HG02678 (cell line): ENCODE results near the gene PTPN22.
A peak's percentile ranks its signal among the peaks of the same experiment; 100 is the strongest.

ENCODE experiments used
- ATAC-seq: cut with Tn5 transposase; IDR thresholded peaks from one replicate; pipeline ENCODE4 v1.9.1; 2021; ENCODE audit warnings: mild to moderate bottlenecking, moderate library complexity; ENCODE audit not compliant: unreplicated experiment

Gene PTPN22

GRCh38 chr1:113804421-113805255 lies 66.9 kb downstream of the PTPN22 start:
- no peak for ATAC-seq

GRCh38 chr1:113802367-113803007 lies 69.0 kb downstream of the PTPN22 start:
- no peak for ATAC-seq

- no peak for ATAC-seq
Observed at GRCh38 chr1:113800487-113800886, 71.0 kb downstream of the PTPN22 start.

GRCh38 chr1:113797472-113797871 lies 74.0 kb downstream of the PTPN22 start:
- ATAC-seq, result no peak

GRCh38 chr1:113793878-113794834 lies 77.4 kb downstream of the PTPN22 start:
- peak; percentile 83 for ATAC-seq

GRCh38 chr1:113792986-113793385 lies 78.5 kb downstream of the PTPN22 start:
- ATAC-seq, result no peak

GRCh38 chr1:113792471-113792870 lies 79.0 kb downstream of the PTPN22 start:
- peak; percentile 40 for ATAC-seq

- no peak for ATAC-seq
Observed at GRCh38 chr1:113788802-113789201, 82.7 kb downstream of the PTPN22 start.

- ATAC-seq, result no peak
Observed at GRCh38 chr1:113787663-113788062, 83.8 kb downstream of the PTPN22 start.

- ATAC-seq, result no peak
Observed at GRCh38 chr1:113786069-113786468, 85.4 kb downstream of the PTPN22 start.

- peak; percentile 69 for ATAC-seq
Observed at GRCh38 chr1:113784104-113784779, 87.3 kb downstream of the PTPN22 start.

- peak; percentile 83 for ATAC-seq
Observed at GRCh38 chr1:113783254-113784103, 88.0 kb downstream of the PTPN22 start.

- no peak for ATAC-seq
Observed at GRCh38 chr1:113782406-113782805, 89.1 kb downstream of the PTPN22 start.

GRCh38 chr1:113780374-113781146 lies 91.0 kb downstream of the PTPN22 start:
- ATAC-seq, result peak; percentile 46

GRCh38 chr1:113779542-113779941 lies 92.0 kb downstream of the PTPN22 start:
- ATAC-seq, result no peak

GRCh38 chr1:113777561-113777960 lies 94.0 kb downstream of the PTPN22 start:
- ATAC-seq, result no peak

GRCh38 chr1:113770031-113770430 lies 101.5 kb downstream of the PTPN22 start:
- ATAC-seq, result no peak

- ATAC-seq, result no peak
Observed at GRCh38 chr1:113769601-113769970, 101.9 kb downstream of the PTPN22 start.
